Heart left ventricle (tissue), 13 donors: ENCODE measurements around the gene MGAT4A.

Experiments used
- CTCF ChIP-seq, 12 donors: fragments of 200-600 bp; sonication (generic) in 4 of 12; IDR thresholded peaks; one replicate each; pipeline versions ENCODE4 v1.5.0 to v1.8.0; 2018 to 2022; ENCODE audit warnings: antibody characterized with exemption in 12 of 12, mild to moderate bottlenecking in 5 of 12
- POLR2A ChIP-seq, 2 donors: fragments of 450-650 bp; IDR thresholded peaks; one replicate each; pipeline ENCODE4 v1.6.1; 2017; ENCODE audit warnings: antibody characterized with exemption in 2 of 2, mild to moderate bottlenecking in 2 of 2, moderate library complexity in 2 of 2
- donor health status: ischemic (EF 13 %, LVEDD 7.1; RV severe dilation, severe dysfunction).
- donor health status: DM: no; HTN: yes; CAD: no.
- donor health status: DM: no; HTN: no; CAD: no.
- donor health status: ischemic (EF 25% LVEDD 6.9; RV normal size, moderate dysfunction).
- donor health status: ischemic (EF 25% LVEDD 5.7; RV mildly dilated, moderate dysfunction).
- donor health status: ischemic (EF 35%, LVEDD 5.7; RV mildly dilated, moderate dysfunction).
- donor health status: nonischemic (EF 11% LVEDD 7.7; RV severe dilation, severe dysfunction).
- donor health status: DM: yes; HTN: yes; CAD: no.
- donor health status: PGD.
- donor health status: ischemic (EF 29% LVEDD 5.4; RV normal size, mild dysfunction).
- donor health status: nonischemic (EF 23%, LVEDD 6.1; RV moderate dilation, normal function).

GRCh38 chr2:98588880-98589431, 142.0 kb downstream of the MGAT4A start:
- TF ChIP-seq CTCF (IDR thresholded peaks at IDR 0.05), result no peak
- TF ChIP-seq POLR2A (IDR thresholded peaks at IDR 0.05), result no peak
